OCI-LY7 (cell line): Measurements from ENCODE around the gene DACT3.

Source experiments
- EZH2phosphoT487 ChIP-seq: fragments of 200-600 bp; sonication (generic); IDR thresholded peaks from 2 replicates; pipeline ENCODE4 v1.6.1; 2018; ENCODE audit warnings: low read depth, borderline replicate concordance, mild to moderate bottlenecking, mixed run types, antibody characterized with exemption, low read length, moderate library complexity, mixed read lengths
- TF ChIP-seq, protein P1 (sequence below): fragments of 200-600 bp; sonication (generic); conservative IDR thresholded peaks from 2 replicates; pipeline ENCODE4 v1.5.1; 2014; ENCODE audit warnings: mild to moderate bottlenecking, antibody characterized with exemption, low read length, moderate library complexity, mixed read lengths

DNA sequence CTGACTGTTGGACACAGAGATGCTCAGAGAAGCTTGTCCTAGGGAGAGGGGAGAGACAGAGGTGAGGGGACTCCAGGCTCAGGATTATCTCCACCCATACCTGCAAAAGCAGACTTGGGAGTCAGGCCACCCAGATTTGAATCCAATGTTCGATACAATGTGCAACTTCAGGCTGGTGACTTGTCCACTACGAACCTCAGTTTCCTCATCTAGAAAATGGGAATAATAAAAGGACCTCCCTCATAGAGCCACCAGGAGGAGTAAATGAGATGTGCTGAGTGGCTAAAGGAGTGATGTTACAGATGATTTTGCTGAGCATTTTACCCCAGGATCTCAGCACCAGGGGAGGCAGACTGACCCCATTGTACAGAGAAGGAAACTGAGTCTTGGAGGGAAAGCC, 31.0 kb upstream of the DACT3 start:
- TF ChIP-seq, protein P1, sequence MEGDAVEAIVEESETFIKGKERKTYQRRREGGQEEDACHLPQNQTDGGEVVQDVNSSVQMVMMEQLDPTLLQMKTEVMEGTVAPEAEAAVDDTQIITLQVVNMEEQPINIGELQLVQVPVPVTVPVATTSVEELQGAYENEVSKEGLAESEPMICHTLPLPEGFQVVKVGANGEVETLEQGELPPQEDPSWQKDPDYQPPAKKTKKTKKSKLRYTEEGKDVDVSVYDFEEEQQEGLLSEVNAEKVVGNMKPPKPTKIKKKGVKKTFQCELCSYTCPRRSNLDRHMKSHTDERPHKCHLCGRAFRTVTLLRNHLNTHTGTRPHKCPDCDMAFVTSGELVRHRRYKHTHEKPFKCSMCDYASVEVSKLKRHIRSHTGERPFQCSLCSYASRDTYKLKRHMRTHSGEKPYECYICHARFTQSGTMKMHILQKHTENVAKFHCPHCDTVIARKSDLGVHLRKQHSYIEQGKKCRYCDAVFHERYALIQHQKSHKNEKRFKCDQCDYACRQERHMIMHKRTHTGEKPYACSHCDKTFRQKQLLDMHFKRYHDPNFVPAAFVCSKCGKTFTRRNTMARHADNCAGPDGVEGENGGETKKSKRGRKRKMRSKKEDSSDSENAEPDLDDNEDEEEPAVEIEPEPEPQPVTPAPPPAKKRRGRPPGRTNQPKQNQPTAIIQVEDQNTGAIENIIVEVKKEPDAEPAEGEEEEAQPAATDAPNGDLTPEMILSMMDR, result no peak
- no peak for TF ChIP-seq EZH2phosphoT487
